ENCODE data around the gene SFXN1.

The SFXN1 gene

GRCh38 chr5:175542966-175543235, 64.5 kb downstream of the SFXN1 start:
- Histone ChIP-seq H2BK12ac (ENCODE audit: low read length) (no peak overlapping the region), H3K36me3 (ENCODE audit: control insufficient read depth in 1 of 2, insufficient read depth in 2 of 2, low read length in 2 of 2) (no peaks in the 10 kb centered on the region), H3K27me3 (ENCODE audit: insufficient read depth, low read length) (no peaks in the 10 kb centered on the region), H3K79me2 (ENCODE audit: control insufficient read depth, insufficient read depth, low read length, poor library complexity) (no peaks in the 10 kb centered on the region), H3K9me3 (ENCODE audit: insufficient read depth, low read depth, low read length) (no peaks in the 10 kb centered on the region), H3K14ac (ENCODE audit: low read length) (no peak overlapping the region), H2AK5ac (ENCODE audit: low read length) (no peak overlapping the region), H2BK120ac (ENCODE audit: insufficient read depth, low read length, poor library complexity) (no peak overlapping the region), H3K27ac (ENCODE audit: low read depth, low read length) (no peak overlapping the region), H3K4me2 (ENCODE audit: low read length) (no peak overlapping the region), H4K8ac (ENCODE audit: low read depth, low read length) (no peak overlapping the region), H3K79me1 (ENCODE audit: low read length) (no peaks in the 10 kb centered on the region), H3K4ac (ENCODE audit: low read depth, low read length) (no peak overlapping the region), H3K18ac (ENCODE audit: low read length) (no peak overlapping the region), H4K12ac (ENCODE audit: low read depth, low read length) (no peak overlapping the region), H4K91ac (ENCODE audit: low read depth, low read length) (no peak overlapping the region), H3K9ac (ENCODE audit: low read length) (no peak overlapping the region), H3K4me1 (ENCODE audit: control insufficient read depth in 1 of 2, insufficient read depth in 2 of 2, low read length in 2 of 2) (no peaks in the 10 kb centered on the region), H3K4me3 (ENCODE audit: low read depth, low read length) (no peak overlapping the region), H2BK5ac (ENCODE audit: low read depth, low read length, poor library complexity) (no peak overlapping the region), H3K23ac (ENCODE audit: low read length) (no peak overlapping the region), H2AFZ (ENCODE audit: insufficient read depth, low read length, poor library complexity) (no peak overlapping the region)
- no CpG with 5 or more reads among the region's 1 CpG for WGBS (ENCODE audit: extremely low coverage, insufficient coverage, insufficient read length)
- DNase-seq = no peak

DNA sequence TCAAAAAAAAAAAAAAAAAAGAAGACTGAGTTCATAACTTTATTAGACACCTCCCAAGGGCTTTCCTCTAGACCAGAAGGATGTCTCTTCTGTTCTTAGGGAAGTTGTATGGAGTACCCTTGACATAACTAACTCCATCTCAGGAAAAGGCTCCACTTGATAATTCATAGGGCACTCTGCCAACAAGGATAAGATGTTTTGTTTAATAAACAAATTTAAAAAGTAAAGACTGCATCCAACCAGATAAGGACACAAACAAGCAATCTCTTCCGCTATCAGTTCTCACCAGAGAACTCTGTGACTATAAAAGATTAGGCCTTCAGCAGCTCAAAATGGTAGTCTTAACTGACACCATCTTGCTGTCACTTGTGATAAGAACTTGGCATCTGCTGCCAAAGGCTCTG, 65.8 kb downstream of the SFXN1 start:
- no peak overlapping the region for H4K12ac ChIP-seq (ENCODE audit: low read depth, low read length)
- no CpG with 5 or more reads among the region's 1 CpG for WGBS (ENCODE audit: extremely low coverage, insufficient coverage, insufficient read length)
- no peak overlapping the region for H4K91ac ChIP-seq (ENCODE audit: low read depth, low read length)
- H3K27ac ChIP-seq (ENCODE audit: low read depth, low read length) = no peak overlapping the region
- no peak overlapping the region for H3K9ac ChIP-seq (ENCODE audit: low read length)
- no peak overlapping the region for H2AK5ac ChIP-seq (ENCODE audit: low read length)
- H3K14ac ChIP-seq (ENCODE audit: low read length) = no peak overlapping the region
- H2BK5ac ChIP-seq (ENCODE audit: low read depth, low read length, poor library complexity) = no peak overlapping the region
- no peak overlapping the region for H4K8ac ChIP-seq (ENCODE audit: low read depth, low read length)
- peaks cover 3% of the 10 kb centered on the region in 2 experiments for H3K4me1 ChIP-seq (ENCODE audit: control insufficient read depth in 1 of 2, insufficient read depth in 2 of 2, low read length in 2 of 2)
- no peak overlapping the region for H3K23ac ChIP-seq (ENCODE audit: low read length)
- no peak overlapping the region for H2BK12ac ChIP-seq (ENCODE audit: low read length)
- no peaks in the 10 kb centered on the region for H3K9me3 ChIP-seq (ENCODE audit: insufficient read depth, low read depth, low read length)
- no peak overlapping the region for H2BK120ac ChIP-seq (ENCODE audit: insufficient read depth, low read length, poor library complexity)
- H3K27me3 ChIP-seq (ENCODE audit: insufficient read depth, low read length) = no peaks in the 10 kb centered on the region
- no peak overlapping the region for H3K18ac ChIP-seq (ENCODE audit: low read length)
- no peak overlapping the region for H2AFZ ChIP-seq (ENCODE audit: insufficient read depth, low read length, poor library complexity)
- no peak overlapping the region for H3K4me3 ChIP-seq (ENCODE audit: low read depth, low read length)
- no peaks in the 10 kb centered on the region for H3K79me2 ChIP-seq (ENCODE audit: control insufficient read depth, insufficient read depth, low read length, poor library complexity)
- no peak for DNase-seq
- no peak overlapping the region for H3K4ac ChIP-seq (ENCODE audit: low read depth, low read length)
- H3K4me2 ChIP-seq (ENCODE audit: low read length) = no peak overlapping the region
- no peaks in the 10 kb centered on the region for H3K79me1 ChIP-seq (ENCODE audit: low read length)
- no peaks in the 10 kb centered on the region for H3K36me3 ChIP-seq (ENCODE audit: control insufficient read depth in 1 of 2, insufficient read depth in 2 of 2, low read length in 2 of 2)

DNA sequence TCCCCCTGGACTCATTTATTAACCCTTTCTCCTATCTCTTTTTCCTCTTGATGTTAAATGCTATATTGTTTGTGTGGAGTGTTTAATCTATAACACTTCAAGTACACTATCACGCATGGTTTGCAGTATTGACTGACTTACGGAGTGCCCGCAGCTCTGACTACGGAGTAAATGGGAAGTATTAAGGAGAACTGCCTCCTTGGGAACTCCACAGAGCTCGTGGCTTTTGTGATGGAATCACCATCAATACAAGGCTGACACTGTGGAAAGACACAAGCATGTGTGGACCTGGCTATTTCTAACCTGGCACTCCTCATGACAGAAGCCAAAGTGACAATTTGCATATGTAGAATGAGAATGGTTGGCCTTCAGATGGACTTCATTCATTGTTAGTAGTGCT, 66.2 kb downstream of the SFXN1 start:
- Histone ChIP-seq H2BK120ac (ENCODE audit: insufficient read depth, low read length, poor library complexity) (no peak overlapping the region), H3K27me3 (ENCODE audit: insufficient read depth, low read length) (no peaks in the 10 kb centered on the region), H3K9me3 (ENCODE audit: insufficient read depth, low read depth, low read length) (no peaks in the 10 kb centered on the region), H3K14ac (ENCODE audit: low read length) (no peak overlapping the region), H3K9ac (ENCODE audit: low read length) (no peak overlapping the region), H2BK5ac (ENCODE audit: low read depth, low read length, poor library complexity) (no peak overlapping the region), H2AK5ac (ENCODE audit: low read length) (no peak overlapping the region), H3K79me1 (ENCODE audit: low read length) (no peaks in the 10 kb centered on the region), H4K12ac (ENCODE audit: low read depth, low read length) (no peak overlapping the region), H3K4me1 (ENCODE audit: control insufficient read depth in 1 of 2, insufficient read depth in 2 of 2, low read length in 2 of 2) (peaks cover 3% of the 10 kb centered on the region in 2 experiments), H3K23ac (ENCODE audit: low read length) (no peak overlapping the region), H3K79me2 (ENCODE audit: control insufficient read depth, insufficient read depth, low read length, poor library complexity) (no peaks in the 10 kb centered on the region), H3K36me3 (ENCODE audit: control insufficient read depth in 1 of 2, insufficient read depth in 2 of 2, low read length in 2 of 2) (no peaks in the 10 kb centered on the region), H3K18ac (ENCODE audit: low read length) (no peak overlapping the region), H2AFZ (ENCODE audit: insufficient read depth, low read length, poor library complexity) (no peak overlapping the region), H3K27ac (ENCODE audit: low read depth, low read length) (no peak overlapping the region), H3K4ac (ENCODE audit: low read depth, low read length) (no peak overlapping the region), H3K4me2 (ENCODE audit: low read length) (no peak overlapping the region), H4K8ac (ENCODE audit: low read depth, low read length) (no peak overlapping the region), H4K91ac (ENCODE audit: low read depth, low read length) (no peak overlapping the region), H2BK12ac (ENCODE audit: low read length) (no peak overlapping the region), H3K4me3 (ENCODE audit: low read depth, low read length) (no peak overlapping the region)
- DNase-seq = no peak
- no CpG with 5 or more reads among the region's 5 CpGs for WGBS (ENCODE audit: extremely low coverage, insufficient coverage, insufficient read length)

- Histone ChIP-seq H3K4ac (ENCODE audit: low read depth, low read length) (no peak overlapping the region), H2AFZ (ENCODE audit: insufficient read depth, low read length, poor library complexity) (no peak overlapping the region), H3K4me1 (ENCODE audit: control insufficient read depth in 1 of 2, insufficient read depth in 2 of 2, low read length in 2 of 2) (peaks cover 3% of the 10 kb centered on the region in 2 experiments), H4K91ac (ENCODE audit: low read depth, low read length) (no peak overlapping the region), H2AK5ac (ENCODE audit: low read length) (no peak overlapping the region), H3K27ac (ENCODE audit: low read depth, low read length) (no peak overlapping the region), H3K9ac (ENCODE audit: low read length) (no peak overlapping the region), H3K18ac (ENCODE audit: low read length) (no peak overlapping the region), H3K23ac (ENCODE audit: low read length) (no peak overlapping the region), H4K8ac (ENCODE audit: low read depth, low read length) (no peak overlapping the region), H3K36me3 (ENCODE audit: control insufficient read depth in 1 of 2, insufficient read depth in 2 of 2, low read length in 2 of 2) (no peaks in the 10 kb centered on the region), H3K79me2 (ENCODE audit: control insufficient read depth, insufficient read depth, low read length, poor library complexity) (no peaks in the 10 kb centered on the region), H2BK12ac (ENCODE audit: low read length) (no peak overlapping the region), H3K14ac (ENCODE audit: low read length) (no peak overlapping the region), H3K4me2 (ENCODE audit: low read length) (no peak overlapping the region), H3K27me3 (ENCODE audit: insufficient read depth, low read length) (no peaks in the 10 kb centered on the region), H2BK120ac (ENCODE audit: insufficient read depth, low read length, poor library complexity) (no peak overlapping the region), H4K12ac (ENCODE audit: low read depth, low read length) (no peak overlapping the region), H3K9me3 (ENCODE audit: insufficient read depth, low read depth, low read length) (no peaks in the 10 kb centered on the region), H3K79me1 (ENCODE audit: low read length) (no peaks in the 10 kb centered on the region), H3K4me3 (ENCODE audit: low read depth, low read length) (no peak overlapping the region), H2BK5ac (ENCODE audit: low read depth, low read length, poor library complexity) (no peak overlapping the region)
- DNase-seq = no peak
These were observed 69.5 kb downstream of the SFXN1 start for GRCh38 chr5:175547842-175548241.
